Central memory CD8-positive, alpha-beta T cell (primary cell): Measurements from ENCODE around the gene RCCD1.

ENCODE experiments used
- ATAC-seq: fragments of 150-1000 bp; cut with Tn5 transposase; replicated peaks from 2 replicates; pipeline ENCODE4 v1.10.0; 2022; ENCODE audit warnings: mild to moderate bottlenecking, moderate FRiP score, moderate number of reproducible peaks; ENCODE audit not compliant: poor library complexity, severe bottlenecking; ENCODE audit errors: extremely low read depth
- DNase-seq, 2 donors: peaks; one replicate each; pipeline ENCODE4 v3.0.0; 2021; ENCODE audit warnings: low spot score in 2 of 2
- H3K27ac Mint-ChIP-seq: one replicate; pipeline ENCODE4 v1.8.0; 2022; ENCODE audit warnings: low read depth, mild to moderate bottlenecking, moderate library complexity, mixed read lengths
- H3K27me3 Mint-ChIP-seq: one replicate; pipeline ENCODE4 v1.8.0; 2022; ENCODE audit warnings: mixed read lengths
- H3K36me3 Mint-ChIP-seq: one replicate; pipeline ENCODE4 v1.8.0; 2022; ENCODE audit warnings: mild to moderate bottlenecking, moderate library complexity, mixed read lengths; ENCODE audit not compliant: insufficient read depth
- H3K4me1 Mint-ChIP-seq: one replicate; pipeline ENCODE4 v1.8.0; 2022; ENCODE audit warnings: mixed read lengths
- H3K4me3 Mint-ChIP-seq: one replicate; pipeline ENCODE4 v1.8.0; 2022; ENCODE audit warnings: mild to moderate bottlenecking, moderate library complexity, mixed read lengths
- H3K9me3 Mint-ChIP-seq: one replicate; pipeline ENCODE4 v1.8.0; 2022; ENCODE audit warnings: mixed read lengths

Gene RCCD1

DNA sequence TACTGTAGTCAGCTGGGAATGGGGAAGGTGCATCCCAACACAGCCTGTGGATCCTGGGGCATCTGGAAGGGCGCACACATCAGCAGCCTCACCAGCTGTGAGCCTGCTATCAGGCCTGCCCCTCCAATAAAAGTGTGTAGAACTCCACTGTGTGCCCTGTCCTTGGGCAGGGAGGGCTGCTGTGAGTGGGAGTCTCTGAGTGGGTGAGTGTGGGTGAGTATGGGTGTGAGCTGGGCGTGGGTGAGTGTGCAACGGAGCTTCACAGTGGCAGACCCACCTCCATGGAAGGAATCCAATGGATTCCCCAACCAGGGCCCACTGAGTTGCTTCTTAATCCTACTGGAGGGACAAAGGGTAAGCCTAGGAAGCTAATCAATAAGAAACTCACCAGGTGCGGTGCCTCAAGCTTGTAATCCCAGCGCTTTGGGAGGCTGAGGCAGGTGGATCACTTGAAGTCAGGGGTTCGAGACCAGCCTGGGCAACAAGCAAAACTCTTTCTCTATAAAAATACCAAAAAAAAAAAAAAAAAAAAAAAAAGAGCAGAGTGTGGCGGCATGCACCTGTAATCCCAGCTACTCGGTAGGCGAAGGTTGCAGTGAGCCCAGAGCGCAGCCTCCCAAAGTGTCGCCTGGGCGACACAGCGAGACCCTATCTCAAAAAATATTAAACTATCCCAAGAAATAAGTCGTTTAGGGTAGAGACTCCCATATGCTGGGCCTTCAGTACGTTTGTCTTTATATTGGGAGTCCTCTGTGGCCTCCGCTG is 555 bp upstream of the RCCD1 start:
- Mint-ChIP-seq H3K36me3 (peaks cover 23% of the 10 kb centered on the region), H3K4me3 (peak overlapping the region; percentile 77), H3K9me3 (no peaks in the 10 kb centered on the region), H3K27me3 (no peaks in the 10 kb centered on the region), H3K4me1 (peaks cover 9% of the 10 kb centered on the region), H3K27ac (peak overlapping the region; percentile 69)
- ATAC-seq (no peak), DNase-seq (no peak)

DNA sequence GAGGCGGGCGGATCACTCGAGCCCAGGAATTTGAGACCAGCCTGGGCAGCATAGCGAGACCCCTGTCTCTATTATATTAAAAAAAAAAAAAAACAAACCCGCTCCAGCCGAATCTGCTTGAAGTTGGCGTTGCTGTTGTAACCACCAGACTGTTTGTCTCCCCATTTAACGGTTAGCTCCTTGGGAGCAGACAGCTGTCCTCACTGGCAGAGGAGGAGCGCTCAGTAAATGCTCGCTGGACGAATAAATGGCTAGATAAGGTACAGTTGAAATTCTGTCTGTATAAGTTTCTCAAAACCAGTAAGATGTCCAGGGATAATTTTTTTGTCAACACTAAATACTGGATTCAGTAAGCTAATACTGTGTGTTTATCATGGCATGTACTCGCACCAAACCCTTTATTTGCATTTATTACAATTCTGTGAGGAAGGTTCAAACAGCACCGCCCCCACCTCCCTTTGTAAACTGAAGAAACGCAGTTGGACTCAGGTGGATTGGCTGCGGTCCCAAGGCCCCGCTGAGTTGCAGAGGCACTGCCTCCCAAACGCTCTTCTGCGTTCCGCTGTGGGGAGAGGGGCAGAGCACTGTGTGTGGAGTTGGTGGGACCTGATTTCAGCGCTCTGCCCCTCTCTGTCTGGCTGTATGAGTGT is 1.1 kb downstream of the RCCD1 start:
- Mint-ChIP-seq H3K27ac (peak overlapping the region; percentile 69), H3K27me3 (no peaks in the 10 kb centered on the region), H3K36me3 (peaks cover 17% of the 10 kb centered on the region), H3K9me3 (no peaks in the 10 kb centered on the region), H3K4me3 (peak overlapping the region; percentile 77), H3K4me1 (peaks cover 9% of the 10 kb centered on the region)
- ATAC-seq (no peak), DNase-seq (no peak)

DNA sequence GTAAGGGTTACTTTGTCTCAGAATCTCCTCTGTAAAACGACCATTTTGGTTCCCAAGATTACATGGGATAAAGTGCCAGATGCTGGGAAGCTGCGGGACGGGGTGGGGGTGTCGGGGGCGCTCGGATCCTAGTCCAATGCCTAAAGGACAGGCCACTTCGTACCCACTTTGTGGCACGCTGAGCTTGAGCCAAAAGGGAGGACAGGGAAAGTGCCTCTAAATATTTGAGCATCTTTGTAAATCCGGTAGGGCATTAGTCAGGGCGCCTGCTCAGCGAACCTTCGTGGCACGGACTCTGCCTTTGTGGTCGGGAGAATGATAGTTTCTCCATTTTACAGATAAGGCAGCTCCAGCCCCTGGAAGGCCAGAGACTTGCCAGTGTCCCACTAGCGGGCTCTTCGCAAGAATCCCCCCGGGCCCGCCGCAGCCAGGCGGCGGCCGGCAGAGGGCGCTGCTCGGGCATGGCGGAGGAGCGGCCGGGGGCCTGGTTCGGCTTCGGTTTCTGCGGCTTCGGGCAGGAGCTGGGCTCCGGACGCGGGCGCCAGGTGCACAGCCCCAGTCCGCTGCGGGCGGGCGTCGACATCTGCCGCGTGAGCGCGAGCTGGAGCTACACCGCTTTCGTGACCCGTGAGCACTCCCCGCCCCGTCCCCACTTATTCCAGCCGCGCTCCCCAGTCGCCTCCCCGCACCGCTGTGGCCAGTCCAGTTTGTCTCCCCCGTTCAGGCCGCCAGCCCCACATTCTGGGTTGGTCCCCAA is 1.8 kb downstream of the RCCD1 start:
- Mint-ChIP-seq H3K27me3 (no peaks in the 10 kb centered on the region), H3K4me1 (peaks cover 9% of the 10 kb centered on the region), H3K9me3 (no peaks in the 10 kb centered on the region), H3K36me3 (peaks cover 13% of the 10 kb centered on the region), H3K27ac (no peak overlapping the region), H3K4me3 (peak overlapping the region; percentile 77)
- DNase-seq (peak in 1 of 2 donors; percentile 27), ATAC-seq (no peak)

DNA sequence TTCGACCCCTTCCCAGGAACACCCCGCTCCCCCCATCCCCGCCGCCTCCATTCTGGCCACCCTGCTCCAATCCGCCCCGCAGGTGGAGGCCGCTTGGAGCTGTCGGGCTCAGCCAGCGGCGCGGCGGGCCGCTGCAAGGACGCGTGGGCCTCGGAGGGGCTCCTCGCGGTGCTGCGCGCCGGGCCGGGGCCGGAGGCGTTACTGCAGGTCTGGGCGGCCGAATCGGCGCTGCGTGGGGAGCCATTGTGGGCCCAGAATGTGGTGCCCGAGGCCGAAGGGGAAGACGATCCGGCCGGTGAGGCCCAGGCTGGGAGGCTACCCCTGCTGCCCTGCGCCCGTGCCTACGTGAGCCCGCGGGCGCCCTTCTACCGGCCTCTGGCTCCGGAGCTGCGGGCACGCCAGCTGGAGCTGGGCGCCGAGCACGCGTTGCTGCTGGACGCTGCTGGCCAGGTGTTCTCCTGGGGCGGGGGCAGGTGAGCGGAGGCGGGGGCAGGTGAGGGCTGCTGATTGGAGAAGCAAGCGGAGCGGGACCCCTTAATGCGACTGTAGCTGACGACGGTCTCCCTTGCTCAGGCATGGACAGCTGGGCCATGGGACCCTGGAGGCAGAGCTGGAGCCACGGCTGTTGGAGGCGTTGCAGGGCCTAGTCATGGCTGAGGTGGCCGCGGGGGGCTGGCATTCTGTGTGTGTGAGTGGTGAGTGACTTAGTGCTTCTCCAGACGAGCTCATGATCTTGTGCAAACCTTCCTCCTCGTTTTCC is 2.5 kb downstream of the RCCD1 start:
- DNase-seq (no peak), ATAC-seq (no peak)
- Mint-ChIP-seq H3K27me3 (no peaks in the 10 kb centered on the region), H3K4me1 (peaks cover 9% of the 10 kb centered on the region), H3K27ac (peak overlapping the region; percentile 75), H3K9me3 (no peaks in the 10 kb centered on the region), H3K4me3 (peak overlapping the region; percentile 58), H3K36me3 (peaks cover 10% of the 10 kb centered on the region)

DNA sequence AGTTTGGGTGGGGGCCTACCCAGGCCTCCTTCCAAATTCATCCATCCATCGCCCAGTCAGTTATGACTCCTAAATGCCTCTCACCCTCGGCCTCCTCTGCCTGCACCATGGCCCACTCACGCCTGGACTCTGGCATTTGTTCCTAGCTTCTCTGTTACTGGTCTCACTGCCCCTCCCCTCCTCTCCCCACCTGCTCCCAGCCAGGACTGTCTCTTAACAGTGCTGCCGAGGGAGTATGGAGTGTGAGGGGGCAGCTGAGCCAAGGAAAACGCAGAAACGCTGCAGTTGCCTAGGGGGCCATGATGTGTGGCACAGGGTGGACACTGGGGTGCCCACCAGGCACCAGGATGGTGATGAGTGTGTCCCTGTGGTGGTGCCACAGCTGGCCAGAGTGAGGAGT is 3.1 kb downstream of the RCCD1 start:
- peak overlapping the region; percentile 75 for H3K27ac Mint-ChIP-seq

DNA sequence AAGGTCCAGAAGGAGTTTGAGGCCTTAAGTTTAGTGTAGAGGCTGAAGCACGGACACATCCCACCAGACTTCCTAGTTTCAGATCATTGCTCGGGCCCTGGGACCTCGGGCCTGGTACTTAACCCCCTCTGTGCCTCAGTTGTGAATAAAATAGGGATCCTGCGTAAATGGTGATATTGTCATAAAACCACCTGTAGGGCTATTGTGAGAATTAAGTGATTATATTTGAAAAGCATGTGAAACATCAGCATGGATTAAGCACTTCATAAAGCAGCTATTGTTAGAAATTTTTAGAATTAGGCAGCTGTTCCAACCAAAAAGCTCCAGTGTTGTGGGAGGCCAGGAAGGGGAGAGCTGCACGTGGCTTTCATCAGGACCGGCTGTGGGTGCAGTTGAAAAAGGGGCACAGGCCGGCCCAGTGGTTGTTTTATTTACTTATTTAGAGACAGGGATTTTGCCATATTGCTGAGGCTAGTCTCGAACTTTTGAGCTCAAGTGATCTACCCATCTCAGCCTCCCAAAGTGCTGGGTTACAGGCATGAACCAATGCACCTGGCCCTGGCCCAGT is 4.4 kb downstream of the RCCD1 start:
- H3K4me3 Mint-ChIP-seq = no peak overlapping the region
- H3K36me3 Mint-ChIP-seq = peaks cover 10% of the 10 kb centered on the region
- no peaks in the 10 kb centered on the region for H3K9me3 Mint-ChIP-seq
- ATAC-seq (no peak), DNase-seq (no peak)
- H3K27me3 Mint-ChIP-seq = no peaks in the 10 kb centered on the region
- H3K27ac Mint-ChIP-seq = no peak overlapping the region
- H3K4me1 Mint-ChIP-seq = peaks cover under 1% of the 10 kb centered on the region

More for the DNA sequence above, 3.1 kb downstream of the RCCD1 start:
- DNase-seq (no peak), ATAC-seq (no peak)
- H3K9me3 Mint-ChIP-seq = no peaks in the 10 kb centered on the region
- H3K4me3 Mint-ChIP-seq = peak overlapping the region; percentile 58
- H3K27me3 Mint-ChIP-seq = no peaks in the 10 kb centered on the region
- peaks cover 9% of the 10 kb centered on the region for H3K4me1 Mint-ChIP-seq
- H3K36me3 Mint-ChIP-seq = peaks cover 10% of the 10 kb centered on the region

DNA sequence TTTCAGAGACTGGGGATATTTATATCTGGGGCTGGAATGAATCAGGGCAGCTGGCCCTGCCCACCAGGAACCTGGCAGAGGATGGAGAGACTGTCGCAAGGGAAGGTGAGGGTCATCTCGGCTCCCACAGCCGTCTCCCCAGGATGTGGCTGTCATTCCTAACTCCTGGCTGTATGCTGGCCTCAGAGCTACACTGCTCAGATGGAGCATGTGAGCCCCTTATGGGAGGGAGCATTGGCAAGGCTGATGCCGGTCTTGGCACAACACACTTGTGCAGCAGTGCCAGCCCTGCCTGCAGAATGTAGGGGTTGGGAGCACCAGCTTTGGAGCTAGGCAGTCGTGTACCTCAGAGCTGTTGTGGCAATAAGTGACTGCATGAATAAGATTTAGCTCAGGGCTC is 5.2 kb downstream of the RCCD1 start:
- H3K27me3 Mint-ChIP-seq = no peaks in the 10 kb centered on the region
- DNase-seq (no peak), ATAC-seq (no peak)
- no peaks in the 10 kb centered on the region for H3K9me3 Mint-ChIP-seq
- peaks cover 9% of the 10 kb centered on the region for H3K36me3 Mint-ChIP-seq
- no peak overlapping the region for H3K4me3 Mint-ChIP-seq
- H3K27ac Mint-ChIP-seq = no peak overlapping the region
- H3K4me1 Mint-ChIP-seq = no peaks in the 10 kb centered on the region

DNA sequence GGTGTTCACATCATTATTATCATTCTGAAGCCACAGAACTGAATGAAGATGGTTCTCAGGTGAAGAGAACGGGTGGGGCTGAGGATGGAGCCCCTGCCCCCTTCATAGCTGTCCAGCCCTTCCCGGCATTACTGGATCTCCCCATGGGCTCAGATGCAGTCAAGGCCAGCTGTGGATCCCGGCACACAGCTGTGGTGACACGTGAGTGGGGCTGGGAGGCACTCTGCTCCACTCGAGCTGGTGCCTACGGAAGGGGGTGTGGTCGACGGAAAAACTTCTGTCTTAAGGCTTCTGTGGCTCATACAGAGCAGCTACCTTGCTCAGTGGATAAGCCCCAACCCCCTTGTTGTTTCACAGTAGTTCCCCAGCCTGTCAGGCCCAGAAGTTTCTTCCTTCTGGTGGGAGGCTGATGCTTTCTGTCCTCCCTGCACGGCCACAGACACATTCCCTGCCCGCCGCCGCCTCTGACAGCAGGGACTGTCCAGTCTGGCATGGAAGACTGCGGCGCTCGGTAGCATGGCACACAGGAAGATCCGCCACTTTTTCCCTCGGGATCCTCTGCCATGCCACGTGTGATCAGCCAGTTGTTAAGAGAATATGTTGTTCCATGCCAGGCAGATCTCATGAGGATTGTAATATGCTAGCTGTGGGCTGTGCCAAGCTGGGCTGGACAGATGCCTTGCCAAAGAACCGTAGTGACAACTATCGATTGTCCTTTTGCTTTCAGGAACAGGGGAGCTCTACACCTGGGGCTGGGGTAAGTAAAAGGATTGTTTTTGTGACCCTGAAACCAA is 5.8 kb downstream of the RCCD1 start:
- Mint-ChIP-seq H3K36me3 (peaks cover 6% of the 10 kb centered on the region), H3K9me3 (no peaks in the 10 kb centered on the region), H3K27ac (no peak overlapping the region), H3K4me1 (no peaks in the 10 kb centered on the region), H3K4me3 (no peak overlapping the region), H3K27me3 (no peaks in the 10 kb centered on the region)
- ATAC-seq (no peak), DNase-seq (no peak)

GRCh38 chr15:90962021-90962420 is 7.3 kb downstream of the RCCD1 start:
- no peak for DNase-seq
- Mint-ChIP-seq H3K4me1 (no peaks in the 10 kb centered on the region), H3K36me3 (peaks cover 7% of the 10 kb centered on the region), H3K27me3 (no peaks in the 10 kb centered on the region), H3K9me3 (no peaks in the 10 kb centered on the region), H3K27ac (no peak overlapping the region), H3K4me3 (no peak overlapping the region)
- ATAC-seq = no peak

DNA sequence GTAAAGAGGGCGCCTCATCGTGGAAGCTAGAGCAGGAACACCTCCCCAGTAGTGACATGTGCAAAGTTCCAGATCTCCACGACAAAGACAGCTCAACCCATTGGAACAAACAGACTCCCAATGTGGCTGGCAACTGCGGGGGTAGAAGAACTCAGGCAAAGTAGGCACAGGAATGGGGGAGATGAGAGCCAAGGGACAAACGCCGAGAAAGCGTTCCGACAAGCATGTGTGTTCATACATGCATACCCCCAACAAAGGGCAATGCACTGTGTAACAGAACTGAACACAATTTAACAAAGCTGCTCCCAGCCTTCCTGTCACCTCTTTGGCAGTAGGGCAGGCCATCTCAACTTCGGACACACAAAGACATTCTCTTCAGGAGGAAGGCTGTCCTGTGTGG is 11.6 kb downstream of the RCCD1 start:
- ATAC-seq (no peak), DNase-seq (no peak)
- Mint-ChIP-seq H3K27ac (no peak overlapping the region), H3K36me3 (peaks cover 18% of the 10 kb centered on the region), H3K4me3 (no peak overlapping the region), H3K27me3 (no peaks in the 10 kb centered on the region), H3K4me1 (no peaks in the 10 kb centered on the region), H3K9me3 (no peaks in the 10 kb centered on the region)

GRCh38 chr15:90967206-90967605 is 12.5 kb downstream of the RCCD1 start:
- no peaks in the 10 kb centered on the region for H3K27me3 Mint-ChIP-seq
- no peak for ATAC-seq
- no peak overlapping the region for H3K4me3 Mint-ChIP-seq
- DNase-seq = no peak
- H3K27ac Mint-ChIP-seq = no peak overlapping the region
- H3K36me3 Mint-ChIP-seq = peaks cover 19% of the 10 kb centered on the region
- no peaks in the 10 kb centered on the region for H3K9me3 Mint-ChIP-seq
- H3K4me1 Mint-ChIP-seq = no peaks in the 10 kb centered on the region
